ENCODE data around the gene TUT7.

DNA sequence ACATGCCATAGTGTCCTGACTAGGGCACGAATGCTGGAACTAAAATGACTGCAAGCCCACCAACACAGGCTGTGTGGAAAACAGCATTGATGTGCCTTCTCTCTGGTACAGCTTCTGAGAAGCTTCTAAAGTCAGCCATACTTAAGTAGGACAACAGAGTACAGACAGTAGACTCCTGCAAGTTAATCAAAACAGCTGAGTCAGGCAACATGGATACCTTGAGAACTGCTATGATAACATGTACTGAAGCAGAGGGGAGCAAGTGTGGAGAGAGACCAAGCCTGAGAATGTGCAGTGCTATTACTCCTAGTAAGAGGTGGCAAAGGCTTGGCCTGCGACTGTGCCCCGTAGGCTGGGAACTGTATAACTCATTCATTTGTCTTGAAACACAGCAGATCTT, 74.4 kb downstream of the TUT7 start:
- TF ChIP-seq ZNF274 (IDR thresholded peaks at IDR 0.05; ENCODE audit: low read depth, low read length) (no peak), YY1 (IDR thresholded peaks at IDR 0.05; ENCODE audit: insufficient read depth, insufficient read length) (no peak), SUZ12 (IDR thresholded peaks at IDR 0.05; ENCODE audit: extremely low read depth, insufficient read depth, insufficient read length) (no peak)
